Measurements from ENCODE around the gene PCYT2.

- TF ChIP-seq, protein P1, sequence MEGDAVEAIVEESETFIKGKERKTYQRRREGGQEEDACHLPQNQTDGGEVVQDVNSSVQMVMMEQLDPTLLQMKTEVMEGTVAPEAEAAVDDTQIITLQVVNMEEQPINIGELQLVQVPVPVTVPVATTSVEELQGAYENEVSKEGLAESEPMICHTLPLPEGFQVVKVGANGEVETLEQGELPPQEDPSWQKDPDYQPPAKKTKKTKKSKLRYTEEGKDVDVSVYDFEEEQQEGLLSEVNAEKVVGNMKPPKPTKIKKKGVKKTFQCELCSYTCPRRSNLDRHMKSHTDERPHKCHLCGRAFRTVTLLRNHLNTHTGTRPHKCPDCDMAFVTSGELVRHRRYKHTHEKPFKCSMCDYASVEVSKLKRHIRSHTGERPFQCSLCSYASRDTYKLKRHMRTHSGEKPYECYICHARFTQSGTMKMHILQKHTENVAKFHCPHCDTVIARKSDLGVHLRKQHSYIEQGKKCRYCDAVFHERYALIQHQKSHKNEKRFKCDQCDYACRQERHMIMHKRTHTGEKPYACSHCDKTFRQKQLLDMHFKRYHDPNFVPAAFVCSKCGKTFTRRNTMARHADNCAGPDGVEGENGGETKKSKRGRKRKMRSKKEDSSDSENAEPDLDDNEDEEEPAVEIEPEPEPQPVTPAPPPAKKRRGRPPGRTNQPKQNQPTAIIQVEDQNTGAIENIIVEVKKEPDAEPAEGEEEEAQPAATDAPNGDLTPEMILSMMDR (IDR thresholded peaks at IDR 0.05 in 2 of 3, conservative IDR thresholded peaks at IDR 0.05 in 1 of 3; ENCODE audit: borderline replicate concordance in 1 of 3, insufficient read depth in 1 of 3, low read depth in 2 of 3, low read length in 2 of 3), result no peak
- TF ChIP-seq JUND (IDR thresholded peaks at IDR 0.05), result no peak
These were observed 14.8 kb upstream of the PCYT2 start for GRCh38 chr17:81925860-81926450.
